Naive B cell (primary cell): ENCODE data around the gene CADM4. TPM values are rescaled to one million over a fixed set of nuclear protein-coding genes. Genes with fewer than 3 reads are reported as not detected.
"Not testable (repeated sequence)": the region's sequence is repeated elsewhere in the genome, so short reads cannot be mapped to it uniquely, and the experiment has no call there.

ENCODE experiments used
- ATAC-seq, 2 donors: fragments of 150-1000 bp; cut with Tn5 transposase; 2 replicates each; pipeline ENCODE4 v1.10.0; 2021; ENCODE audit warnings: low read depth in 2 of 2, mild to moderate bottlenecking in 2 of 2, moderate library complexity in 2 of 2
- DNase-seq: peaks from one replicate; pipeline ENCODE4 v3.0.0; 2022
- H3K27ac Mint-ChIP-seq, 6 donors: one replicate each; pipeline ENCODE4 v1.8.0; 2020 to 2022; ENCODE audit warnings: mild to moderate bottlenecking in 6 of 6, mixed read lengths in 6 of 6, moderate library complexity in 5 of 6, inconsistent platforms in 2 of 6
- H3K27me3 Mint-ChIP-seq, 3 donors: one replicate each; pipeline ENCODE4 v1.8.0; 2021 to 2022; ENCODE audit warnings: mixed read lengths in 3 of 3, mild to moderate bottlenecking in 1 of 3
- H3K36me3 Mint-ChIP-seq, 2 donors: one replicate each; pipeline ENCODE4 v1.8.0; 2020 to 2022; ENCODE audit warnings: mixed read lengths in 2 of 2, inconsistent platforms in 1 of 2, mild to moderate bottlenecking in 1 of 2
- H3K4me1 Mint-ChIP-seq, 3 donors: one replicate each; pipeline ENCODE4 v1.8.0; 2020 to 2022; ENCODE audit warnings: mixed read lengths in 3 of 3, inconsistent platforms in 1 of 3, mild to moderate bottlenecking in 1 of 3, moderate library complexity in 1 of 3
- H3K4me3 Mint-ChIP-seq, 8 donors: one replicate each; pipeline ENCODE4 v1.8.0; 2020 to 2022; ENCODE audit warnings: mild to moderate bottlenecking in 8 of 8, mixed read lengths in 8 of 8, moderate library complexity in 8 of 8, inconsistent platforms in 2 of 8
- H3K9me3 Mint-ChIP-seq, 7 donors: one replicate each; pipeline ENCODE4 v1.8.0; 2020 to 2022; ENCODE audit warnings: mixed read lengths in 7 of 7, mild to moderate bottlenecking in 5 of 7, inconsistent platforms in 2 of 7, moderate library complexity in 1 of 7
- polyA plus RNA-seq, 6 donors: library from polyadenylated mRNA; unstranded; fragments of 300-500 nt; fragmentation: Illumina TruSeq; gene quantifications; one replicate each; pipeline ENCODE4 v1.2.3, GENCODE V29; 2021; ENCODE audit warnings: low read depth in 6 of 6

Gene CADM4
- polyA plus RNA-seq, 6 donors from 2014 or later = 0.12 to 0.22 (median 0.19) TPM; not detected in 2

DNA sequence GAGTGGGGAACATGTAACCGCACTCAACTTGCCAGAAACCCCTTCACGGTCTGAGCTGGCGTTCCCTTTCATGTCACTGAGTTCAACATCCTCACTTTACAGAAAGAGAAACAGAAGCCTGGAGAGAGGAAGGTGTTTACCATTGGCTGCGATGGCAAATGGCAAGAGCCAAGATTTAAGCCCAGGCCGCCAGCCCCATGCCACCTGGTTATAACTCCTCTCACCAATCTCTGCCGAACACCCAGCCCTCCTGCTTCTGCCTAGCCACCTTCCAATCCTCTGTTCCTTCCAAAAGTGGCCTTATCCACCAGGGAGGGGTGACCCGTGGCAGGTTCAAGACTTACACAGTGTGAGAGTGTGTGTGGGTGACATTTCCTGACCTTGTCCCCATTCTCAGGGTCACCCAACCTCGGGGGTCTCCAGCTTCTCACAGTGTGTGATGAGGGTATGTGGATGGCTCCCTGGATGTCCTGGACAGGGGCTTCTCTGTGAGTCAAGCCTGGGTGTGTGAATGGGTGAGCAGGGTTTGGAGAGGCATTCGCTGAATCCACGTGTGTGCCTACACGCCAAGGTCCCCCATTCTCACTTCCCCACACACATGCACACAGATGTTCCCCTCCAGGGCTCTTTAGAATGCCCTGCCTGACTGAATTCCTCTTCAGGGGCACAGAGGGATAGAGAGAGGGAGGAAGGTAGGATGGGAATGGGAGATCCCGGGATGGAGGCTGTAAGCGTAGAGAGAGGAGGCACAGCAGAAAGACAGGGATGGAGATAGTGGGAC lies 1.2 kb downstream of the CADM4 start:
- peaks cover 23 to 34% (median 33%) of the 10 kb centered on the region in 3 donors for H3K4me1 Mint-ChIP-seq
- peak overlapping the region in 4 of 6 donors; percentile 16 to 75 (median 37) for H3K27ac Mint-ChIP-seq
- no peaks in the 10 kb centered on the region for H3K36me3 Mint-ChIP-seq
- peak overlapping the region; percentile 64 to 92 (median 83) for H3K4me3 Mint-ChIP-seq
- no peaks in the 10 kb centered on the region for H3K9me3 Mint-ChIP-seq
- ATAC-seq (peak; percentile 76 to 83), DNase-seq (peak; percentile 53)
- H3K27me3 Mint-ChIP-seq = peaks cover 9 to 68% (median 62%) of the 10 kb centered on the region in 3 donors

GRCh38 chr19:43636121-43636683 lies 3.4 kb downstream of the CADM4 start:
- DNase-seq = no peak
- H3K36me3 Mint-ChIP-seq = no peaks in the 10 kb centered on the region
- H3K27me3 Mint-ChIP-seq = peaks cover 2 to 70% (median 67%) of the 10 kb centered on the region in 3 donors
- no peak for ATAC-seq
- H3K27ac Mint-ChIP-seq = no peak overlapping the region
- no peaks in the 10 kb centered on the region for H3K9me3 Mint-ChIP-seq
- no peak overlapping the region for H3K4me3 Mint-ChIP-seq
- H3K4me1 Mint-ChIP-seq = peaks cover 23 to 30% (median 29%) of the 10 kb centered on the region in 3 donors

GRCh38 chr19:43635561-43635940 lies 4.1 kb downstream of the CADM4 start:
- Mint-ChIP-seq H3K4me1 (peaks cover 21 to 26% (median 25%) of the 10 kb centered on the region in 3 donors), H3K27me3 (peaks cover 0 to 63% (median 60%) of the 10 kb centered on the region in 3 donors), H3K27ac (peak overlapping the region in 1 of 6 donors; percentile 64)
- not testable (repeated sequence) for H3K36me3 Mint-ChIP-seq, H3K4me3 Mint-ChIP-seq, DNase-seq, ATAC-seq, H3K9me3 Mint-ChIP-seq

GRCh38 chr19:43634872-43635560 lies 4.6 kb downstream of the CADM4 start:
- peaks cover 0 to 58% (median 56%) of the 10 kb centered on the region in 3 donors for H3K27me3 Mint-ChIP-seq
- H3K27ac Mint-ChIP-seq = peak overlapping the region in 2 of 6 donors; percentile 64 to 94
- peaks cover 17 to 21% (median 20%) of the 10 kb centered on the region in 3 donors for H3K4me1 Mint-ChIP-seq
- no peaks in the 10 kb centered on the region for H3K36me3 Mint-ChIP-seq
- ATAC-seq (no peak), DNase-seq (no peak)
- H3K9me3 Mint-ChIP-seq = no peaks in the 10 kb centered on the region
- H3K4me3 Mint-ChIP-seq = no peak overlapping the region

- Mint-ChIP-seq H3K4me1 (peaks cover 15 to 20% (median 19%) of the 10 kb centered on the region in 3 donors), H3K36me3 (no peaks in the 10 kb centered on the region), H3K9me3 (no peaks in the 10 kb centered on the region), H3K27ac (no peak overlapping the region), H3K27me3 (peaks cover 0 to 57% (median 56%) of the 10 kb centered on the region in 3 donors), H3K4me3 (no peak overlapping the region)
- no peak for ATAC-seq
- DNase-seq = no peak
These were observed 5.2 kb downstream of the CADM4 start for GRCh38 chr19:43634506-43634871.

DNA sequence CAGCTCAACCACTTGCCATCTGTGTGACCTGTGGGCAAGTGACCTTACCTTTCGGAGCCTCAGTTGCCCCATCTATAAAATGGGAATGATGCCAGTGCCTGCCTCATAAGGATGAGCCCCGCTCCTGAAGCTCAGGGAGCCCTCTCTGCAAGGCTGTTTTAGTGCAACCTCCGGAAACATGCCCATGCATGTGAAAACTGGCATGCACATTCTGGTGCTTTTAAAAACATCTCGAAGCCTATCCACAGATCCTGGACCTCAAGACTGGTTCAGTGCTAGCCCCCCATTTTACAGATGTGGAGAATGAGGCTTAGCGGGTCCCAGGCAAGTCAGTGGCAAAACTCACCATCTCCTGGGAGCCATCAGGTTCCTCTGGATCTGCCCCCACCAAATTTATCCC lies 5.6 kb downstream of the CADM4 start:
- peaks cover 0 to 54% (median 52%) of the 10 kb centered on the region in 3 donors for H3K27me3 Mint-ChIP-seq
- no peak overlapping the region for H3K27ac Mint-ChIP-seq
- DNase-seq (no peak), ATAC-seq (no peak)
- H3K9me3 Mint-ChIP-seq = no peaks in the 10 kb centered on the region
- H3K4me1 Mint-ChIP-seq = peaks cover 13 to 17% (median 15%) of the 10 kb centered on the region in 3 donors
- no peaks in the 10 kb centered on the region for H3K36me3 Mint-ChIP-seq
- H3K4me3 Mint-ChIP-seq = no peak overlapping the region

GRCh38 chr19:43633520-43633919 lies 6.1 kb downstream of the CADM4 start:
- Mint-ChIP-seq H3K36me3 (no peaks in the 10 kb centered on the region), H3K4me3 (no peak overlapping the region), H3K27me3 (peaks cover 0 to 48% (median 46%) of the 10 kb centered on the region in 3 donors), H3K9me3 (no peaks in the 10 kb centered on the region), H3K4me1 (peaks cover 7 to 12% (median 10%) of the 10 kb centered on the region in 3 donors), H3K27ac (no peak overlapping the region)
- no peak for DNase-seq
- ATAC-seq = no peak

GRCh38 chr19:43631491-43631890 lies 8.2 kb downstream of the CADM4 start:
- no peaks in the 10 kb centered on the region for H3K9me3 Mint-ChIP-seq
- no peak overlapping the region for H3K4me3 Mint-ChIP-seq
- ATAC-seq (no peak), DNase-seq (no peak)
- peaks cover 3 to 13% (median 7%) of the 10 kb centered on the region in 3 donors for H3K4me1 Mint-ChIP-seq
- H3K36me3 Mint-ChIP-seq = no peaks in the 10 kb centered on the region
- H3K27ac Mint-ChIP-seq = no peak overlapping the region
- peaks cover 0 to 51% (median 43%) of the 10 kb centered on the region in 3 donors for H3K27me3 Mint-ChIP-seq

- no peak overlapping the region for H3K27ac Mint-ChIP-seq
- peaks cover 0 to 36% (median 35%) of the 10 kb centered on the region in 3 donors for H3K27me3 Mint-ChIP-seq
These were observed 10.9 kb downstream of the CADM4 start for GRCh38 chr19:43628646-43629326.

GRCh38 chr19:43626838-43627237 lies 12.8 kb downstream of the CADM4 start:
- no peak for DNase-seq
- H3K27ac Mint-ChIP-seq = no peak overlapping the region
- peaks cover 16 to 25% (median 20%) of the 10 kb centered on the region in 3 donors for H3K4me1 Mint-ChIP-seq
- H3K9me3 Mint-ChIP-seq = peaks cover 0 to 2% (median 0%) of the 10 kb centered on the region in 7 donors
- peak overlapping the region in 1 of 8 donors; percentile 5 for H3K4me3 Mint-ChIP-seq
- H3K36me3 Mint-ChIP-seq = no peaks in the 10 kb centered on the region
- H3K27me3 Mint-ChIP-seq = peaks cover 0 to 21% (median 18%) of the 10 kb centered on the region in 3 donors
- no peak for ATAC-seq

More at GRCh38 chr19:43628646-43629326, 10.9 kb downstream of the CADM4 start:
- peaks cover 0 to 2% (median 0%) of the 10 kb centered on the region in 7 donors for H3K9me3 Mint-ChIP-seq
- H3K4me3 Mint-ChIP-seq = no peak overlapping the region
- no peaks in the 10 kb centered on the region for H3K36me3 Mint-ChIP-seq
- peaks cover 15 to 25% (median 18%) of the 10 kb centered on the region in 3 donors for H3K4me1 Mint-ChIP-seq
- no peak for DNase-seq
- no peak for ATAC-seq

DNA sequence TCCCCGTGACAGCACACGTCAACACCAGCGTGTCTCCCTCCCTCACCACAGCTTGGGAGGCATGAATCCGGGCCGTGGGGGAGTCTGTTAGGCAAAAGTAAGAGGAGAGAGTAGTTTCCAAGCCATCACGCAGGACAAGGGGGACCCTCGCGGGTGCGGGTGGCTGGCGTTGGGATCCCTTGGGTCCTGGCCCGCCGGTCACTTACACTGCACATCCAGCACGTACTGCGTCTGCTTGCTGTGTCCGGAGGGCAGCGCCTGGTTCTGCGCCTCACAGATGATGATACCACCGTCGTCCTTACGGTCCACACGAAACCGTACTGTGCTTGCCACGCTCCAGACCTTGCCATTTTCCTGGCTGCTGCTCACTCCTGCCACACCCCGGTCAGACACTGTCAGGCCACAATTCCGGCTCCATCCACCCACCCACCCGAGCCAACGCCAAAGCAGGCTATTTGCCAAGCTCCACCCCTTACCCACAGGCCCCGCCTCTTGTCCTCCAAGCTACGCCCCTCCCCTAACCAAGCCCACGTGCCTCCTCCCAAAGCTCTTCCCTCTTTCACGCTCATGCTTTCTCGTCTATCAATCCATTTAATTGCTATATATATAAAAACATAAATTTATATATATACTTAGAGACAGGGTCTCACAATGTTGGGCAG lies 13.6 kb downstream of the CADM4 start:
- Mint-ChIP-seq H3K9me3 (peaks cover 0 to 2% (median 0%) of the 10 kb centered on the region in 7 donors), H3K27ac (peak overlapping the region in 1 of 6 donors; percentile 41), H3K27me3 (peaks cover 0 to 21% (median 17%) of the 10 kb centered on the region in 3 donors), H3K4me1 (peaks cover 16 to 25% (median 25%) of the 10 kb centered on the region in 3 donors), H3K36me3 (no peaks in the 10 kb centered on the region), H3K4me3 (no peak overlapping the region)
- ATAC-seq (no peak), DNase-seq (no peak)

DNA sequence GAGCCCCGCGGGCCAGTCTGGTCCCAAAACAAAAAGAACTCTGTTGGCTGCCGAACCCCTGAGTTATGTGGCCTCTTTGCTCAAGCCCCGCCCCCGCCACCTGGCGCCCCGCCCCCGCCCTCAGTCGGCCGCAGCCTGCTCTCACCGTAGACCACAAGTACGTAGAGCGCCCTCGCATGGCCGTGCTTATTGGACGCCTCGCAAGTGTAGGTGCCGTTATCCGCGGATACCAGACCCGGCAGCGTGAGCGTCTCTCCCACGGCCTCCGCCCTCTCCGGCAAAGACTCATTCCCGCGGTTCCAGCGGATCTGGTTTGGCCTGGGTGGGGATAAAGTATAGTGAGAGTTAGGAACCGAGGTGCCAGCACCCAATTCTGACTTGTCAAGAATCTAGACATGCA lies 14.7 kb downstream of the CADM4 start:
- Mint-ChIP-seq H3K4me1 (peaks cover 27 to 36% (median 31%) of the 10 kb centered on the region in 3 donors), H3K36me3 (no peaks in the 10 kb centered on the region), H3K9me3 (peaks cover 0 to 2% (median 0%) of the 10 kb centered on the region in 7 donors), H3K4me3 (peak overlapping the region in 2 of 8 donors; percentile 2 to 60), H3K27me3 (peaks cover 0 to 21% (median 17%) of the 10 kb centered on the region in 3 donors), H3K27ac (peak overlapping the region in 2 of 6 donors; percentile 66 to 71)
- peak; percentile 69 for DNase-seq
- peak; percentile 90 to 93 for ATAC-seq
